HG02884 (cell line): ENCODE data around the gene COX7A2.
A peak's percentile ranks its signal among the peaks of the same experiment; 100 is the strongest.

Source experiments
- ATAC-seq: cut with Tn5 transposase; IDR thresholded peaks from one replicate; pipeline ENCODE4 v1.9.1; 2021; ENCODE audit warnings: mild to moderate bottlenecking, moderate library complexity; ENCODE audit not compliant: unreplicated experiment

The COX7A2 gene

DNA sequence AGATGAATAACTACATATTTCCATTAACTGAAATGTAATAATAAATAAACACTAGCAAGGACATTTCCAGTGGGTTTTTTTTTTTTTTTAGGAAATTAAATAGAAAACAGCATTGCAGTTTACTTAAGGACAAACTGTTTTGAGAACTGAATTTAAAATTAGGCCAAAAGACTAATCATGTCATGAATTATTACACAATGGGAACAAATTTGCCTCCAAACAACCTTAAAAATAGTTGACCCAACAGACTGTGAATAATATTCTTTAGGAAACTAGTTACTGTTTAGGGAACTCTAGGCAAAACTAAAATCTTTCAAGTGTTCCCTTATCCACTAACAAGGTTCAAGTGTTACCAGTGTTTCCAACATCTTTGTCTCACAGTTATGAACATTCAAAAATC is 21.3 kb downstream of the COX7A2 start:
- ATAC-seq: no peak

DNA sequence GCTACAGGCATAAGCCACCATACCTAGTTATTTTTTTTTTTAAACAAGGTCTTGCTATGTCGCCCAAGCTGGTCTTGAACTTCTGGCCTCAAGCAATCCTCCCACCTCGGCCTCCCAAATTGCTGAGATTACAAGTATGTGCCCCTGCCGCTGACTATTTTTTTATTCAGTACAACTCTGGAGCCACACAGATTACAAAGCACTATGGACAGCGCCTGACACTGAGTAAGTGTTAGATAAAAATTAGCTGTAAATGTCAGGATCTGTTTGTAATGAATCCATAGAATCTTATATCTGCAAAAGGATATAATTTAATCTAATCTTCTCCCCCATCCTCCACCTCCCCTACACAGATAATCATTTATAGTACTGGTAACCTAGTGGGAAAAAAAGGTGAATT is 22.5 kb downstream of the COX7A2 start:
- no peak for ATAC-seq

DNA sequence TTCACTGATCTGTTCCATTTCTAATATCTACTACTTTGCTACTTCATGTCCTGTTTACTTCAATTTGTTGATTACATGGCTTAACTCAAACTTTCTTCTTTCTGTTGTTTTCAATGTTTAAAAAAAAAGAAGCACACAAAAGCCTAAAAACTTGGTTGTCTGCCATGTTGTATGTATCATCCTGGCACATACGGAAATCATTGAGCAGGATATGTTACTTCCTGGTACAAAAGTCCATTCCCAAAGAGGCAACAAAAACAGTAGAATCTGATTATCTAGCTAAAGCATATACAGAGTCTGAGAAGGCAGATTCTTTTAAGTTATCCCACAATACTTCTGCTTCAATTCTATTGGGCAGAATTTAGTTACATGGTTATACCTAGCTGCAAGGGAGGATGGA is 23.2 kb downstream of the COX7A2 start:
- no peak for ATAC-seq

DNA sequence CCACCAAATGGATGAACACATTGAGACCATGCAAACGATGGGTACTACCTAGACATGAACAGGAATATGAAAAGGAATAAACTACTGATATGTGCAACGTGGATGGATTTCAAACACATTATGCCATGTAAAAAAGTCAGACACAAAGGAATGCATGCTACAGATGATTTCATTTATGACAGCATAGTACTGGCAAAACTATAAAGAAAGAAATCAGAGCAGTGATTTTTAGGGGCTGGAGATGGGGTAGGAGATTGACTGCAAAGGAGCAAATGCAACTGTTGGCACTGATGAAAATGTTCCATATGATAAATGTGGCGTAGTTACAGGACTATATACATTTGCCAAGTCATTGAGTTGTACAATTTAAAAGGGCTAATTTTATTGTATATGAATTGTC is 24.3 kb downstream of the COX7A2 start:
- ATAC-seq: no peak

DNA sequence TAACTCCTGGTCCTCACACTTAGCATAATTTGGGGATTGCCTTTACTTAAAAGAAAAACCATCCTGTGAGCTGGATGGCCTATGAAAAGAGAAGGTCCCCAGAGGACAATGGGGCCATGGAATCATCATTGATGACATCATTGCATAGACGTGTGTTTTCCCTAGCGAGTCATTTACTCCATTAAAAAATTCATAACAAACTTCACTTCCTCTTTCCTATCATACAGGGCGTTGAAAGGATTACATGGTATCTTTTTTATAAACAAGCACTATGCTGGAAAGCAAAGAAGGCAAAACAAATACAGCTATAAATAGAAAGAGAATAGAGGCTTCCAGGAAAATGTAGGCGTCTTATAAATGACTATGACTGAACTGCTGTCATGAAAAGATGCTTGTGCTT is 26.4 kb downstream of the COX7A2 start:
- no peak for ATAC-seq

DNA sequence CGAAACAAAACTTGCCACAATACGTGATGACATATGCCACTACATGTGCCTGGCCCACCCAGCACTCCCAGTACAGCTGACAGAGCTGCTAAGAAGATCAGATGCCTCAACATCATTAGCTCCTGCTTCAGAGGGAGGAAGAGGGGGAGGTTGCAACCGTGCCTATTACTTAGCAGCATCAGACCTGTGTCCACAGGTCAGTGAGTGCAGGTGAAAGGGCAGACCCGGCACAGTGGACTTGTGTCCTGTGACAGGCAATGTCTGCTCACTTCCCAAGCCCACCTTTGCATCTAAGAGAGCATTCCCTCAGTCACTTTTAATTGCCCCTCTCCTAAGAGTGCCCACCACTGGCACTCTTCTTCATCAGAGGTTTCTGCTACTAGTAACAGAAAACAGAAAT is 28.3 kb downstream of the COX7A2 start:
- ATAC-seq: no peak

DNA sequence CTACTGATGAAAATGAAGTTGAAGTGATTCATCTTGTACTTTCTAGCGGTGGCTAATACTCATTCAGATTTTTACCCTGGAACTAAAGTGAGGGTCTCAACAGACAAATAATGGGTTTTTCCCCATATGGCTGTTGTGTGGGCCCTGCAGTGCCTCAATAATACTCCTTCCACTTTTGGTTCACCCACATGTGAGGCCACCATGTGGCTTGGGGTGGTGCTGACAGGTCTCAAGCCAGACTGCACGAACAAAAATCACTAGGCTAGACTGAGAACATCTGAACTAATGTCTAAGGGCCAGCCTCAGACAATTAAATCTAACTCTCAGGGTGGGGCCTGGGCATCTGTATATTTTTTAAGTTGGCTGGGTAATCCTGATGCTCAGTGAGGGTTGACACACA is 29.9 kb downstream of the COX7A2 start:
- peak; percentile 36 for ATAC-seq

DNA sequence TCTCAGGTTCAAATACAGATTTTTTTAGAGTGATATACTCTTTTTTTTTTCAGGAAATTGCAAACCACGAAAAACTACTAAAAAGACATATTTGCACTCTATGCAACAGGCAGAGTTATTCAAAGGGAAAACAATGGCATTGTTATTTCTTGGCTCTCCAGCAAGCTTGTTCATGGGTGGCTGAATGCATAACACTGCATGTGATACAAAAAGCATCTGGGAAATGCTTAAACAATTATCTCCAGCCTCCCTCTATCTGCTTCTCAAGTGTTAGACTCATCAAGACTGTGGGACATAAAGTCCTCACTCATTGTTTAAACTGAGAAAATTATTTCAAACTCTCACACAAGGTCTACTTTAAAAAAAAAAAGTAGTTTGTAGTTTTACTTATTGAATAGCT is 30.5 kb downstream of the COX7A2 start:
- ATAC-seq: no peak

DNA sequence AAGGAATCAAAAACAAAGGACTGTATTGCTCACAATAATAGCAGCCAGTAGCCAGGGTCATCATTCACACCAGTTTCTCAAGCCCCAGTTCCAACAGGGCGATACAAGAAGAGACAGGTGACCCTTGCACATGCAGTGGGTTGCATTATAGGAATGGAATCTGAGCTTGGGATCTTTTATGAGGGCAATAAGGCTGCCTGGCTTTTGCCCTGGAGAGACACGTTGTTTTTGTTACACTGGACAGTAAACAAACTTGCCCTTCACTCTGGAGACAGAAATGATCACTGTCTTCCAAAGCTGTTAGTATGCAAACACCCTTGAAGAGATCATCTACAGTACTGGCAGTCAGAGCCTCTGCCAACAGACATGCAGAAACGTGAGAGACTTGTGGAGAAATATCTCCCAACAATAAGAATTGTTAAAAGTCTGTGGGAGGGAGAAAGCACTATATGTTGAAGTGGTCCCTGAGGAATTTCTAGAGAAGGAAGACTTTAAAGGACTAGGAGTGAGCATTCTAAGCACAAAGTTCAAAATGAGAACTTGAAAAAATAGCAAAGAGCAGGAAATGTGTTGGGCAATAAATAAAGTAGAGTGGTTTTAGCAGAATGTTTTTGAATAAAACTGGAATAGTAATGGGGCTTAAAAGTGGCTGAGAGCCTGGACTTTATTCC is 31.5 kb downstream of the COX7A2 start:
- no peak for ATAC-seq

DNA sequence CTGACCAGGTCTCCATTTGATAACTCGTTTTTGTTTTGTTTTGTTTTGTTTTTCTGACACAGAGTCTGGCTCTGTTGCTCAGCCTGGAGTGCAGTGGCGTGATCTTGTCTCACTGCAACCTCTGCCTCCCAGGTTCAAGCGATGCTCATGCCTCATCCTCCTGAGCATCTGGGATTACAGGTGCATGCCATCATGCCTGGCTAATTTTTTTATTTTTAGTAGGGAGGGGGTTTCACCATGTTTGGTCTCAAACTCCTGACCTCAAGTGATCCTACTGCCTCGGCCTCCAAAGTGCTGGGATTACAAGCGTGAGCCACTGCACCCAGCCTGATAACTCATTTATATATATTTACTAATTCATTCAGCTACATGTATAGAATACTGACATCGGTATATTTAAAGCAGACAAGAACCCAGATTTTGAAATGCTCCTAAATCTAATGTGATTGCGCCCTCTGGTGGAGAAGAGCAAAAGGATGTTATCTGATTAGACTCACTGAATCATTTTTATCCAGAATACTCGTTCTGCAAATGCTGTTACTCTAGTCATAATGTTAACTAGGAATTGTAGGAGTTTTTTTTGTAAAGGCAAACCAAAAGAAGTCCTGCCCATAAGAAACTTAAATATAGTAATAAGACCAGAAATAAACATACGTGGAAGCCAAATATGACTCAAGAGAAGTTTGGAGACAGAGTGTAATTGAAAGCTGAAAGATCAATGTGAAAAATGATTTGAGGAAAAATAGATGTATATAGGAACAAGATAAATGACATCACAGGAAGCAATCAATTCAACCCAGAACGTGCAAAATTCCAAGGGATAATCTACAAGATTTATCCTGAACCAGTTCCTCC is 32.5 kb downstream of the COX7A2 start:
- ATAC-seq: no peak

DNA sequence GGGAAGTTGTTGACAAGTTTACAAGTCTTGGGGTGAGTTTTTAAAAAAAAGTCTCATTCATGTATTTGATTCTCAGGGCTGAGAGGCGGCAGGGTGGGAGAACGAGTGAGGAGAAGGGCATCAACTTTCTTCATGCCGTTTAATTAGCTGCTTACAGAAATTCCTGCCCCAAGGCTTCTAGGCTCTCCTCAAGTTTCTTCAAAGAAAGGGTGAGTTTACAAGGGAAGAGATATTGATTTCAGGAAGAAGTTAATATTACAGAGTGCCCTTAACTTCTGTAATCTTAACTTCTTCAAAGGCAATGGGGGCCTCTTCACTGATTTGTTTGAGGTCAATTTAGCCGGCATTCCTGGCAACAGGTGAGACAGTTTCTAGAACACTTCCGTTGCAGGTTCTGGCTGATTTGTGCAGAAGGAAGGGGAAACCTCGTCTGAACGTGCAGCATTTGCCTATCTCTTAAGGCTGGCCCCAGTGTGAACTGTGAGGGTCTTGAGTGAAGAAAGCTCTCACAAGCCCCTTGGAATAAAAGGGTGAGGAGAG is 34.3 kb downstream of the COX7A2 start:
- no peak for ATAC-seq

DNA sequence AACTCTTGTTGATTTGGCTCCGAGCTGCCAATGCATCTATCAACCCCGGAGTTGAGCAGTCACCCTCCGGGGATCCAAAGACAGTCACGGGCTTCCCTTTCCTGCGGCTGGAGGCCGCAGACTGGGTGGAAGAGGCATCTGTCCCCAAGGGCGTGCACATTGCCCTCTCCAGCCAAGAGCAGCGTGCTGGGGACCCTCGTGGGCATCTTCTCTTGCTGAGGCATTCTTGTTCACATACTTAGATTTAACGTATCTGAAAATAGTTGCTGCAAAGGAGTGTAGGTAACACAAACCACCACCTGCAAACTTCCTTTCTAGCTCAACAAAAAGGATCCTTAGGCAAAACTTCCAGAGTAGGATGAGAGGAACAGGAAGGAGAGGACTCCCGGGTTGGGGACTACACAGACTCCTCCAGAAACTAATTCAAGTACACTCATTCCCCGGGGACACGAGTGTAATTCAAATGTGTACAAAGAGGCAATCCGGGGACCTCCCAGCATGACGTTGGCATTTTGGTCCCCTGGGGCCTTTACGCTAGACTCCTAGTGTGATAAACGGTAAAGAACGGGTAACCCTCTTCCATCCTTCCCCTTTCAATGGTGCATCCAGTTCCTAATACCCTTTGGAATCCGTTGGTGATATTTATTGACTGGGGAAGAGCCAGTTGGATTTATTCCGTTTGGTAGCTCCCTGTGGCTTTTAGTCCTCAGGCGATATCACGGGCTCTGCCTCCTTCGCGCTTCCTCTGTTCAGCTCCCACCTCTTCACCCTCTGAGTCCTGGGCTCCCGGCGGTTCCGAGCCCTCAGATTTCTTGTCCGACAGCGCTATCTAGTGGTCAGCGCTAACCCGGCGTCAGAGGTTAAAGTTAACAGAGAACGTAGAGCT is 35.1 kb downstream of the COX7A2 start:
- peak; percentile 79 for ATAC-seq

DNA sequence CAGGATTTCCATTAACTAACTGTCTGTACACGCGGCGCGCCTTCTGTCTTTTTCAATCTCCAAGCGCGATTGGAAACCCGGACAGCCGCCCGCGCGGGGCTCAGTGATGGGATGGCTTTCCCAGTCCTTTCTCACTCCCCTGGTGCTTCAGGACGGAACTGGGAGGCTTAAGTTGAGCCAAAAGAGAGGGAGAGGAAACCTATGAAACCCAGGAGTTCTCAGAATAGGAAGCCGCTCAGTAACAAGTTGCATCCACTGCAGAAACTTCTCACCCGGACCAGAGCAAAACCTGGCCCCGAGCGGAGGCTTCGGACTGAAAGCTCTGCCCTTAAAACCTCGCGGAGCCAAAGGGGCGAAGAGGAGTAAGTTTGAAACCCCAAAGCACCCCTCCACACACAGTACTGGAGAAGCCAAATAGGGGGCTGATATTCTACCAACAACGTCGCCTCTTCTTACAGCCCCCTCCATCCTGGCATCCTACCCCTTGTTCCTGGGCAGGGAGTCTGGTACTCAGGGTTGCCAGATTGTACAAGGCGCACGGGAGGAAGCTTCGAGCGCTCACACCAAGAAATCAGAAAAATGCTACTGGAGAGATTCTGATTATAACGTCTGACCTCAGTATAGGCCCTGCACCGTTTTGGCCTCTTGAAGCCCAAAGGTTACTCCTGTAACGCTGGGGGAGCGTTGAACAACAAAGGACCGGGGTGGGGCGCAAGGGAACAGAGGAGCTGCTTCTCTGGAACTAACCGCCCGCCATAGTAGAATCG is 36.8 kb downstream of the COX7A2 start:
- ATAC-seq: no peak

DNA sequence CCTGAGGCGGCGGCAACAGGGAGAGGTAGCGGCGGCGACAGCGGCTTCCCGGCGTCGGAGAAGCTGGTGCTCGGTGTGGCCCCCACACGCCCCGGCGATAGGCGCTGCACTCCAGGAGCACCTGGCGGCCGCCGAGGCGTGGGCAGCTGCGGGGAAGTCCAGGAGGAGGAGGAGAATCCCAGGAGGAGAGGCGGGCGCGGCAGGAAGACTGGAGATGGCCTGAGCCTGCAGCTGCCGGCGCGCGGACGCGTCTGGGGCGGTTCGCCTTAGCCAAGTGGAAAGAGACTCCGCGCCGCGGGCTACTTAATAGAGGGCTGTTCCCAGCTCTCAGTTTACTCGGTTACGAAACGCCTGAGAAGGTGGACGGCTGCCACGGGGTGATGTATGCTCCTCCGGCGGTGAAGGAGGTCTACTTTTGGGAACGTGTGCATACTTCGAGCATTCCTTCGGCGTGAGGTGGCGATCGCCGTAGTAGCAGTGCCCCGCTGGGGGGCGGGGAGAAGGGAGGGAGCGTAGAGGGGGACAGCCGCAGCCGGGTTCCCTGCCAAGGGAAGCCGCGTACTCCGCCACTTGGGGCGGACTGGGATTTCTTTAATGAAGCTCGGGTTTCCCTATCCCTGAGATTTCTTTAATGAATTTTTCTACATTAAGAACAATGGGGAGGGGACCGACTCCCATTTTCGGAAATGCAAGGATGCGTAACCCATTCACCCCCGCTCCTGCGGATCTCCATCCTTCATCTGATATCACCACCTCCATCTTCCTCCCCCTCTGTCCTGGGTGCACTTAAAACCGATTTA is 37.6 kb downstream of the COX7A2 start, which contains the start of gene COL12A1:
COL12A1 (minus strand) TSS at position 278 of the 800 bp plus-strand sequence. CDS start 3,261 bp downstream, outside the sequence.
- ATAC-seq: no peak

DNA sequence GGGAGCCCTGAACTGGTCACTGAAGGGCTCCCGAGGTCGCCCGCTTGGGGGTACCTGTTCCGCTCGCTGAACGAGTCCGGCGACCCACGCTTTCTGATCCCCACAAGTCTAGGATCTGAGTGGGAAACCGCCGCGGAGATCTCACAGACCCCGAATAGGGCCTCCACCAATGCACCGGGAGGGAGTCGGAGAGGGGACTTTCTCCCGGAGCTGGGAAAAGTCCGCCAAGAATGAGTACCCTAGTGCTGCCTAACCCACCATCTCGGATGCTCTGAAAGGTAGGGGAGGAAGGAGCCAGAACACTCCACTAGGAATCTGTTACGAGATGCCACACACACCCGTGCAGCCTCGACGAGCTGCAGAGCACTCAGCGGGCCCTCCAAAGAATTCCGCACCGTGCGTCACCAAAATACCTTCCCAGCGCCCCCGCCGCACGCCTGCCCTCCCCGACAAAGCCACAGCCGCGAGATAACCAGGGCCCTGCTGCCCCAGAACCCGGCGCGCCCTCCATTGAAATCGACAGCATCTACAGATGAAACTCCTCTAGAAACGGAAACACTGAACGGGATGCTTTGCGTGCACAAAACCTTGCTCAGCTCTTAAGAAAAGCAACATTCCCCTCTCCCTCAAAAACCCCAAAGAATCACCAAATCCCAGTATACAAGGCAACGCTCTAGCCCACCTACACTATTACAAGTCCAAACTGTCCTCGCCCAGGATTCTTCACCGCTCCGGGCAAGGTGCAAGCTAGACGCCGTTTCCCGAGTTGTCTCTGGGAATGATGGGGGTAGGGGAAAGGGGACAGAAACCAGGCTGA is 38.4 kb downstream of the COX7A2 start:
- no peak for ATAC-seq

DNA sequence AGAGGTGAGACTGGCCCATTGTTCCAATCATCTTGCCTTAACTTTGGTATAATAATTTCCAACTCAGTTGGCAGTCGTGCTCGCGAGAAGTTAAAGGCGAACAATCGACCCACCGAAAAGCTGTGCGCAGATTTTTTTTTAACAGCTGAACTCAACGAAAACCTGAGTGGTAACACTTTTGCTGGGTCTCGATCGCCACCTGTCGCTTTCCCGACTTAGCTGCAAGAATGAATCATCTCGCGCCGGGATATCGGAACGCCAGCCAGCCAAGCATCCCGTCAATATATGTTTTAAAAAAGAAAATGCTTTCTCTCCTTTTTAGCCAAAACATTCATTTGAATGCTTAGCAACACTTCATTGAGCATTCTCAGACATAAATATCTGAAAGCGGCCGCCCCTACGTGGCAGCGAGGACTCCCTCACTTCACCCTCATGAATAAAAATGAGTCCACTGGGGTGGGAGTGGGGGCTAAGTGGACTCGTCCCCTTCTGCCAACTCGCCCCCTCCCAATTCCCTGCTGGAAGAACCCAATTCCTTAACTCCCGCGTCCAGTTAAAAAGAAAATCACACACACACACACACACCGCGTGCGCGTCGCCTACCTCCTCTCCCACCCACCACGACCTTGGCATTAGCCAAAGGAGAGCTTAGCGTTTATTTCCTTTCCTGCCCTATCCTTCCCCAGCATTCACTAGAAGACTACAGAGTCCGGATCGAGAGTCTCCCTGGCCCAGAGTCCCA is 39.2 kb downstream of the COX7A2 start:
- no peak for ATAC-seq

DNA sequence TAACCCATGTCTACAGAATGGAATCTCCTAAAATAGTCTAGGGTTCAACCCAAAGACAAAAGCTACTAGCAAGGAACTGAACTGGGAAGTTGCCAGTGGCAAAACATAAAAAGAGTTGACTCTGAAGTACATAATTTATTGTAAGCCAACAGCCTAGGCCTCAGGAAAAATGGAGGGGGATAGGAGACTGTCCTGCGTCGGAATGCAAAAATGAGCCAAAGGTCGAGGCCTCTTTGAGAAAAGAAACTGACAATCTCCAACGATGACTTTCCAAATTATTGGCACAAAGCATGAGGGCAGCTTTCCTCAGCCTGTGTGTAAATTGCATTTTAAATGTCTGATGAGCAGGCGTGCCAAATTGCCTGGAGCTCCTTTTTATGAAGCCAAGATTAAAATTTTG is 39.9 kb downstream of the COX7A2 start:
- no peak for ATAC-seq

DNA sequence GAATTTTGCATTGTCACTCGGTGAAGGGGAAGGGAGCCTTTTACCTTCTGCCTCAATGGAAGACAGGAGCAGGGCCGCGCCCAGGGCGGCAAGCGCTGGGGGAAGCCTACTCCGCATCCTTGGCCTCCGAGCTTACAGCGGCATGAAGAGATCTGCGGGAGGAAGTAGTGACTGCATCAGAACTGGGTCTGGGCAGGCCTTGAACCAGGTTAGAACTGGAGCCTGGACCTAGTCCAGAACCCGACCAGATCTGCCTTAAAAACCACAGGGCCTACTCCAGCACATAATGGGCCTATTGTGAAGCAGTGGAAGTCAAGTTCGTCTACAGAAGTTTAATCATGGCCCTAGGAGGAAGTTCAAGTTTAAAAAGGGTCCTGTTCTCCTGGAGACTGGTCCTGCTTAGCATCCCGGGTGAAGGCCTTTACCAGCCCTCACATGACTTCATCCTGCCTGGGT is 40.9 kb downstream of the COX7A2 start:
- ATAC-seq: no peak
